Panc1 (cell line): ENCODE results near the gene SHANK2. TPM values are rescaled to one million over a fixed set of nuclear protein-coding genes. Genes with fewer than 3 reads are reported as not detected.

Source experiments
- ATAC-seq: fragments of 200-7000 bp; cut with Tn5 transposase; 2 replicates; pipeline ENCODE4 v1.9.1; 2020; ENCODE audit warnings: mild to moderate bottlenecking, moderate library complexity
- BruUV-seq: library from RNA; stranded (reverse); fragments of 400-500 nt; replicated peaks from 2 replicates; lab custom pipeline; 2021; lab: Mats Ljungman, UMichigan
- CTCF ChIA-PET: fragments of 300-600 bp; sonication (Branson Sonifier 250); formaldehyde crosslinking; loops from one replicate; lab custom pipeline; 2022; ENCODE audit warnings: antibody characterized with exemption; lab: Charles Lee
- POLR2A ChIA-PET: fragments of 300-600 bp; sonication (Branson Sonifier 250); formaldehyde crosslinking; loops from one replicate; lab custom pipeline; 2022; ENCODE audit warnings: antibody characterized with exemption; lab: Charles Lee
- DNase-seq: peaks from one replicate; pipeline ENCODE4 v3.0.0-alpha.2; 2010; ENCODE audit warnings: low read depth, low spot score
- H3K27ac ChIP-seq: 2 replicates; pipeline ENCODE4 v1.5.1; 2011; ENCODE audit warnings: mild to moderate bottlenecking, low read length, inconsistent platforms
- H3K27me3 ChIP-seq: fragments of 200-500 bp; sonication (Bioruptor generic); 2 replicates; pipeline ENCODE4 v1.6.0; 2014; ENCODE audit warnings: low read length, inconsistent platforms; ENCODE audit not compliant: control insufficient read depth, insufficient read depth
- H3K36me3 ChIP-seq: fragments of 200-500 bp; sonication (Bioruptor generic); 2 replicates; pipeline ENCODE4 v1.5.1; 2014; ENCODE audit warnings: inconsistent platforms, mild to moderate bottlenecking, low read length, moderate library complexity; ENCODE audit not compliant: control insufficient read depth, insufficient read depth
- H3K4me1 ChIP-seq: 2 replicates; pipeline ENCODE4 v1.5.1; 2011; ENCODE audit warnings: inconsistent platforms, mild to moderate bottlenecking, low read length, moderate library complexity; ENCODE audit not compliant: control insufficient read depth, insufficient read depth
- H3K4me3 ChIP-seq, 2 experiments: 2 replicates each; pipeline ENCODE4 v1.5.1; 2011 to 2012; ENCODE audit warnings: low read depth in 2 of 2, low read length in 2 of 2, mild to moderate bottlenecking in 2 of 2, inconsistent platforms in 1 of 2, moderate library complexity in 1 of 2
- H3K9me3 ChIP-seq: fragments of 200-500 bp; sonication (Bioruptor generic); 2 replicates; pipeline ENCODE4 v1.5.1; 2014; ENCODE audit warnings: low read depth, mild to moderate bottlenecking, inconsistent platforms, low read length, moderate library complexity; ENCODE audit not compliant: control insufficient read depth, insufficient read depth
- POLR2AphosphoS5 ChIP-seq: IDR thresholded peaks from 2 replicates; pipeline ENCODE4 v1.6.1; 2012; ENCODE audit warnings: mild to moderate bottlenecking, low read depth, low read length, moderate library complexity
- SIN3A ChIP-seq: IDR thresholded peaks from 2 replicates; pipeline ENCODE4 v1.6.1; 2012; ENCODE audit warnings: low read depth, mild to moderate bottlenecking, low read length, moderate library complexity, borderline replicate concordance; ENCODE audit not compliant: insufficient read depth
- TCF7L2 ChIP-seq: IDR thresholded peaks from 2 replicates; pipeline ENCODE4 v1.6.1; 2011; ENCODE audit warnings: mild to moderate bottlenecking, low read depth, low read length, inconsistent platforms
- in situ Hi-C: cut with HindIII; loops from 2 replicates; pipeline ENCODE4 v1.10.0; 2016; ENCODE audit warnings: low sequenced_read_pairs, low pct_unique_long_range_greater_than_20kb
- intact Hi-C: fragments of 100-400 bp; cut with micrococcal nuclease; formaldehyde crosslinking; loops from one replicate; pipeline ENCODE4 v1.10.0; 2022; ENCODE audit not compliant: unreplicated experiment
- total RNA-seq: library from RNA; stranded (reverse); gene quantifications from one replicate; pipeline ENCODE4 v1.2.1, GENCODE V29; 2021; ENCODE audit not compliant: unreplicated experiment
- TF ChIP-seq, protein P1 (sequence below), 2 experiments: IDR thresholded peaks; 2 replicates each; pipeline ENCODE4 v1.6.1; 2011 to 2012; ENCODE audit warnings: low read depth in 2 of 2, control low read depth in 1 of 2, low read length in 1 of 2, mild to moderate bottlenecking in 1 of 2, moderate library complexity in 1 of 2; ENCODE audit not compliant: insufficient read depth in 1 of 2
- TF ChIP-seq, protein P2 (sequence below): fragments of 450-650 bp; IDR thresholded peaks from 2 replicates; pipeline ENCODE4 v1.5.1; 2017; ENCODE audit warnings: mild to moderate bottlenecking

The SHANK2 gene
- total RNA-seq, 1 experiment from 2014 or later, result 1.7 TPM

DNA sequence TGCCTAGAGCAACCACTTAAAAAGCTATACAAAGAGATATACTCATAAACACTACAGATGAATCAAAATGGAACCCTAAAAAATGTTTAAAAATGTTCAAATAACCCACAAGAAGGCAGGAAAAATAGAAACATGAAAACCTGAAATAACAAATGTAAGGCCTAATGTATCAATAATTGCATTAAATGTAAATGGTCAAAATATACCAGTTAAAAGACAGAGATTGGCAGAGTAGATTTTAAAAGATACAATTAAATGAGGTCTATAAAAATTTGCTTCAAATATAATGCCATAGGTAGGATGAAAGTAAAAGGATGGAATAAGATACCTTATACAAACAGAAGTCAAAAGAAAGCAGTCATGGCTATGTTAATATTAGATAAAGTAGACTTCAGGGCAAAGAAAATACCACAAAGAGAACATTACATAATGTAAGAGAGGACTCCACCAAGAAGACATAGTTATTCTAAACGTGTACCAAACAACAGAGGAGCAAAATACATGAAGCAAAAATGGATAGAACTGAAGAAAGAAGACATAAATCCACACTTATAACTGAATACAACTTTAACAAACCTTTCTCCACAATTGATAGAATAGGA lies 25.2 kb downstream of the SHANK2 start:
- intact Hi-C loops (no loop called here), in situ Hi-C loops (no loop called here)
- no peak overlapping the region for H3K27ac ChIP-seq
- no peaks in the 10 kb centered on the region for H3K4me1 ChIP-seq
- ChIA-PET POLR2A (no interaction called here), CTCF (no interaction called here)
- H3K4me3 ChIP-seq, result no peak overlapping the region
- BruUV-seq, result no TSS peak
- DNase-seq (no peak), ATAC-seq (no peak)
- H3K27me3 ChIP-seq, result no peaks in the 10 kb centered on the region
- TF ChIP-seq, protein P1, sequence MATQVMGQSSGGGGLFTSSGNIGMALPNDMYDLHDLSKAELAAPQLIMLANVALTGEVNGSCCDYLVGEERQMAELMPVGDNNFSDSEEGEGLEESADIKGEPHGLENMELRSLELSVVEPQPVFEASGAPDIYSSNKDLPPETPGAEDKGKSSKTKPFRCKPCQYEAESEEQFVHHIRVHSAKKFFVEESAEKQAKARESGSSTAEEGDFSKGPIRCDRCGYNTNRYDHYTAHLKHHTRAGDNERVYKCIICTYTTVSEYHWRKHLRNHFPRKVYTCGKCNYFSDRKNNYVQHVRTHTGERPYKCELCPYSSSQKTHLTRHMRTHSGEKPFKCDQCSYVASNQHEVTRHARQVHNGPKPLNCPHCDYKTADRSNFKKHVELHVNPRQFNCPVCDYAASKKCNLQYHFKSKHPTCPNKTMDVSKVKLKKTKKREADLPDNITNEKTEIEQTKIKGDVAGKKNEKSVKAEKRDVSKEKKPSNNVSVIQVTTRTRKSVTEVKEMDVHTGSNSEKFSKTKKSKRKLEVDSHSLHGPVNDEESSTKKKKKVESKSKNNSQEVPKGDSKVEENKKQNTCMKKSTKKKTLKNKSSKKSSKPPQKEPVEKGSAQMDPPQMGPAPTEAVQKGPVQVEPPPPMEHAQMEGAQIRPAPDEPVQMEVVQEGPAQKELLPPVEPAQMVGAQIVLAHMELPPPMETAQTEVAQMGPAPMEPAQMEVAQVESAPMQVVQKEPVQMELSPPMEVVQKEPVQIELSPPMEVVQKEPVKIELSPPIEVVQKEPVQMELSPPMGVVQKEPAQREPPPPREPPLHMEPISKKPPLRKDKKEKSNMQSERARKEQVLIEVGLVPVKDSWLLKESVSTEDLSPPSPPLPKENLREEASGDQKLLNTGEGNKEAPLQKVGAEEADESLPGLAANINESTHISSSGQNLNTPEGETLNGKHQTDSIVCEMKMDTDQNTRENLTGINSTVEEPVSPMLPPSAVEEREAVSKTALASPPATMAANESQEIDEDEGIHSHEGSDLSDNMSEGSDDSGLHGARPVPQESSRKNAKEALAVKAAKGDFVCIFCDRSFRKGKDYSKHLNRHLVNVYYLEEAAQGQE (IDR thresholded peaks at IDR 0.05; ENCODE audit: insufficient read depth in 1 of 2, low read depth in 2 of 2, low read length in 1 of 2), result no peak
- TF ChIP-seq, protein P2, sequence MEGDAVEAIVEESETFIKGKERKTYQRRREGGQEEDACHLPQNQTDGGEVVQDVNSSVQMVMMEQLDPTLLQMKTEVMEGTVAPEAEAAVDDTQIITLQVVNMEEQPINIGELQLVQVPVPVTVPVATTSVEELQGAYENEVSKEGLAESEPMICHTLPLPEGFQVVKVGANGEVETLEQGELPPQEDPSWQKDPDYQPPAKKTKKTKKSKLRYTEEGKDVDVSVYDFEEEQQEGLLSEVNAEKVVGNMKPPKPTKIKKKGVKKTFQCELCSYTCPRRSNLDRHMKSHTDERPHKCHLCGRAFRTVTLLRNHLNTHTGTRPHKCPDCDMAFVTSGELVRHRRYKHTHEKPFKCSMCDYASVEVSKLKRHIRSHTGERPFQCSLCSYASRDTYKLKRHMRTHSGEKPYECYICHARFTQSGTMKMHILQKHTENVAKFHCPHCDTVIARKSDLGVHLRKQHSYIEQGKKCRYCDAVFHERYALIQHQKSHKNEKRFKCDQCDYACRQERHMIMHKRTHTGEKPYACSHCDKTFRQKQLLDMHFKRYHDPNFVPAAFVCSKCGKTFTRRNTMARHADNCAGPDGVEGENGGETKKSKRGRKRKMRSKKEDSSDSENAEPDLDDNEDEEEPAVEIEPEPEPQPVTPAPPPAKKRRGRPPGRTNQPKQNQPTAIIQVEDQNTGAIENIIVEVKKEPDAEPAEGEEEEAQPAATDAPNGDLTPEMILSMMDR, result no peak
- TF ChIP-seq SIN3A (no peak), TCF7L2 (no peak), POLR2AphosphoS5 (no peak)
- H3K36me3 ChIP-seq, result no peaks in the 10 kb centered on the region
- H3K9me3 ChIP-seq, result peaks cover 17% of the 10 kb centered on the region; the same call in 1 of the 2 replicates

DNA sequence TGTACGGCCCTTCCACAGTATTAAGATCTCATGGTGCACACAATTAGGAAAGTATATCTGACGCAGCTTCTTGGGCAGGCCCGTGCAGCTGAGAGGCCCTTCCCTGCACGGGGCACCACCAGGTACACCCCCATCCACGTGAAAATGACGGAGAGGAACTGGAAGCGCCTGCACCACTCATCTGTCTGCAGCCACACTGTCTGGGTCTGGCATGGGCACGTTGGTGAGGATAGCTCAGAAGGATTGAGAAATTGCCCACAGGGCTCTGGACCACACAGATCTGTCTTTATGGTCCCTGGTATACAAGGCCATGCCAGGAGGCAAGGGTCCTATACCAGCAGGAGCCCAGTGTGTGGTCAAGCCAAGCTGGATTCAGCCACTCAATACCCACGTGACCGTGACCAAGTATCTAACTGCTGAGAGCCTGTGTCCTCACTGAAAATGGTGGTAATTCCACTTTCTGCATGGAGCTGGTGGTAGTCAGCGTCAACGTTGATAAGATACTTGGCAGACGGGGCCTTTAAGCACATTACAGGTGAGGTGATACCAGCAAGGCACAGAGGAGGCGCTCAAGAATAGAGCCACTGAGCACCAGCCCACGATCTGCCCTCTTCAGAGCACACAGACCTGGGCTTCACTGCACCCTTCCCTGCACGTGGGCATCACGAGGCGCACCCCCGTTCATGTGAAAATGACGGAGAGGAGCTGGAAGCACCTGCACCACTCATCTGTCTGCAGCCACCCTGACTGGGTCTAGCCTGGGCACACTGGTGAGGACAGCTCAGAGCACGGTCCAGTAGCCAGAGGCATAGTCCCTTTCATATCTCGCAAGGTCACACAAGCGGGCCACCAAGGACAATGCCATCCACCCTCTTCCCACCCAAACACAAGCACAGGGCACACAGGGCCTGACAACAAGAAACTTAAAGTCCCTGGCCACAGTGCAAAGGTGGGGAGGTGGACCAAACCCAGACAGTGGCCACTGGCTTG lies 28.4 kb downstream of the SHANK2 start:
- H3K4me3 ChIP-seq, result no peak overlapping the region
- in situ Hi-C loops (no loop called here), intact Hi-C loops (no loop called here)
- CTCF ChIA-PET, result interaction anchor here (0.5 kb wide), 1 partner anchor 114 kb away, joined by 3 read pairs; no protein-coding TSS in a partner anchor
- ATAC-seq (no peak), DNase-seq (no peak)
- TF ChIP-seq, protein P2, result no peak
- TF ChIP-seq POLR2AphosphoS5 (no peak), SIN3A (no peak), TCF7L2 (no peak)
- TF ChIP-seq, protein P1 (IDR thresholded peaks at IDR 0.05; ENCODE audit: insufficient read depth in 1 of 2, low read depth in 2 of 2, low read length in 1 of 2), result no peak
- POLR2A ChIA-PET, result no interaction called here
- no peaks in the 10 kb centered on the region for H3K36me3 ChIP-seq
- peaks cover 17% of the 10 kb centered on the region; the same call in 1 of the 2 replicates for H3K9me3 ChIP-seq
- no peak overlapping the region for H3K27ac ChIP-seq
- no peaks in the 10 kb centered on the region for H3K4me1 ChIP-seq
- no TSS peak for BruUV-seq
- H3K27me3 ChIP-seq, result no peaks in the 10 kb centered on the region
